CD14-positive monocyte (primary cell): Measurements from ENCODE around the gene CCDC169. TPM values are rescaled to one million over a fixed set of nuclear protein-coding genes. Genes with fewer than 3 reads are reported as not detected.

Experiments used
- DNase-seq, 3 donors: peaks; one replicate each; pipeline ENCODE4 v3.0.0-alpha.2; 2011 to 2022
- H2AFZ ChIP-seq: 2 replicates; pipeline ENCODE4 v1.6.0; 2012; ENCODE audit warnings: mild to moderate bottlenecking, low read depth, low read length, inconsistent platforms; ENCODE audit not compliant: insufficient read depth, poor library complexity, severe bottlenecking
- H3K27ac ChIP-seq, 2 donors: 1 replicate in 1 of 2; 2 replicates in 1 of 2; pipeline ENCODE4 v1.5.1; 2012 to 2013; ENCODE audit warnings: low read length in 2 of 2, control low read depth in 1 of 2, inconsistent platforms in 1 of 2, low read depth in 1 of 2, mild to moderate bottlenecking in 1 of 2
- H3K27me3 ChIP-seq, 2 donors: one replicate each; pipeline versions ENCODE4 v1.6.0 to v1.6.1; 2011 to 2013; ENCODE audit warnings: low read length in 2 of 2; ENCODE audit not compliant: control insufficient read depth in 2 of 2, insufficient read depth in 2 of 2
- H3K36me3 ChIP-seq, 2 donors: replicated peaks in 1 of 2; 1 replicate in 1 of 2; 2 replicates in 1 of 2; pipeline versions ENCODE4 v1.5.1 to v1.6.1; 2012 to 2013; ENCODE audit warnings: low read length in 2 of 2, control low read depth in 1 of 2, inconsistent platforms in 1 of 2, mild to moderate bottlenecking in 1 of 2; ENCODE audit not compliant: insufficient read depth in 2 of 2, control insufficient read depth in 1 of 2
- H3K4me1 ChIP-seq, 2 donors: 1 replicate in 1 of 2; 2 replicates in 1 of 2; pipeline versions ENCODE4 v1.5.1 to v1.6.1; 2012 to 2013; ENCODE audit warnings: low read length in 2 of 2, control low read depth in 1 of 2, inconsistent platforms in 1 of 2, mild to moderate bottlenecking in 1 of 2, moderate library complexity in 1 of 2; ENCODE audit not compliant: insufficient read depth in 2 of 2, control insufficient read depth in 1 of 2
- H3K4me2 ChIP-seq: replicated peaks from 2 replicates; pipeline ENCODE3; 2012; ENCODE audit warnings: low read length, moderate library complexity, mild to moderate bottlenecking; ENCODE audit not compliant: poor library complexity, severe bottlenecking; ENCODE audit errors: extremely low read depth
- H3K4me3 ChIP-seq, 3 experiments: fragments of 200-600 bp in 1 of 3; sonication (generic) in 1 of 3; replicated peaks in 1 of 3; 1 replicate in 2 of 3; 2 replicates in 1 of 3; pipeline ENCODE4 v1.5.1; 2011 to 2013; ENCODE audit warnings: low read length in 3 of 3, mild to moderate bottlenecking in 3 of 3, control low read depth in 2 of 3, low read depth in 2 of 3, inconsistent platforms in 1 of 3, moderate library complexity in 1 of 3
- H3K79me2 ChIP-seq: 2 replicates; pipeline ENCODE4 v1.6.0; 2012; ENCODE audit warnings: mild to moderate bottlenecking, control low read depth, inconsistent platforms, low read length, moderate library complexity; ENCODE audit not compliant: insufficient read depth
- H3K9ac ChIP-seq: 2 replicates; pipeline ENCODE4 v1.6.0; 2017; ENCODE audit warnings: low read length, mild to moderate bottlenecking; ENCODE audit not compliant: insufficient read depth, poor library complexity, severe bottlenecking
- H3K9me3 ChIP-seq, 2 donors: replicated peaks in 1 of 2; 1 replicate in 1 of 2; 2 replicates in 1 of 2; pipeline versions ENCODE4 v1.5.1 to v1.6.1; 2012 to 2013; ENCODE audit warnings: low read length in 2 of 2, control low read depth in 1 of 2; ENCODE audit not compliant: control insufficient read depth in 1 of 2, insufficient read depth in 1 of 2
- H4K20me1 ChIP-seq: 2 replicates; pipeline ENCODE4 v1.6.0; 2012; ENCODE audit warnings: mild to moderate bottlenecking, low read length, control low read depth, moderate library complexity; ENCODE audit not compliant: insufficient read depth
- H3K27ac Mint-ChIP-seq, 7 donors: one replicate each; pipeline ENCODE4 v1.8.0; 2020; ENCODE audit warnings: mild to moderate bottlenecking in 7 of 7, mixed read lengths in 7 of 7, moderate library complexity in 6 of 7, inconsistent platforms in 2 of 7
- H3K27me3 Mint-ChIP-seq, 3 donors: one replicate each; pipeline ENCODE4 v1.8.0; 2021 to 2022; ENCODE audit warnings: low read depth in 3 of 3, mild to moderate bottlenecking in 3 of 3, mixed read lengths in 3 of 3, moderate library complexity in 3 of 3, inconsistent platforms in 1 of 3
- H3K36me3 Mint-ChIP-seq, 2 donors: one replicate each; pipeline ENCODE4 v1.8.0; 2020; ENCODE audit warnings: mixed read lengths in 2 of 2, inconsistent platforms in 1 of 2, mild to moderate bottlenecking in 1 of 2
- H3K4me1 Mint-ChIP-seq: one replicate; pipeline ENCODE4 v1.8.0; 2020; ENCODE audit warnings: mild to moderate bottlenecking, mixed read lengths
- H3K4me3 Mint-ChIP-seq, 2 donors: one replicate each; pipeline ENCODE4 v1.8.0; 2020; ENCODE audit warnings: mild to moderate bottlenecking in 2 of 2, mixed read lengths in 2 of 2, moderate library complexity in 1 of 2
- H3K9me3 Mint-ChIP-seq, 7 donors: one replicate each; pipeline ENCODE4 v1.8.0; 2020 to 2022; ENCODE audit warnings: mixed read lengths in 7 of 7, mild to moderate bottlenecking in 6 of 7, moderate library complexity in 6 of 7, inconsistent platforms in 2 of 7
- CTCF ChIP-seq: fragments of 200-600 bp; IDR thresholded peaks from one replicate; pipeline ENCODE4 v1.8.0; 2022; ENCODE audit warnings: antibody characterized with exemption, mild to moderate bottlenecking
- WGBS: methylation state at CpG from one replicate; pipeline ENCODE4 v1.1.5; 2013; ENCODE audit warnings: missing lambda C conversion rate; ENCODE audit not compliant: insufficient coverage; 5-methylcytosine and 5-hydroxymethylcytosine counted together
- intact Hi-C, 2 donors: fragments of 100-400 bp; cut with micrococcal nuclease; formaldehyde crosslinking; loops; one replicate each; pipeline versions ENCODE4 v1.15.0 to v1.15.1; 2023
- polyA plus RNA-seq, 3 donors: library from polyadenylated mRNA; depleted of rRNA in 1 of 3; unstranded in 2 of 3; stranded (reverse) in 1 of 3; fragments of 300-500 nt in 2 of 3; fragments of >200 nt in 1 of 3; fragmentation: Illumina TruSeq in 2 of 3; gene quantifications; 1 replicate in 2 of 3; 2 replicates in 1 of 3; pipeline ENCODE4 v1.2.3, GENCODE V29; 2012 to 2021

Gene CCDC169
- polyA plus RNA-seq, 3 donors, result 0.03 TPM; not detected in 2

GRCh38 chr13:36261976-36262375, 35.6 kb downstream of the CCDC169 start:
- peaks cover 0 to 8% of the 10 kb centered on the region in 2 donors for H3K9me3 ChIP-seq
- Mint-ChIP-seq H3K4me1 (no peaks in the 10 kb centered on the region), H3K36me3 (no peaks in the 10 kb centered on the region), H3K27ac (no peak overlapping the region), H3K4me3 (no peak overlapping the region), H3K27me3 (peaks cover 0 to 1% (median 0%) of the 10 kb centered on the region in 3 donors), H3K9me3 (peaks cover 0 to 8% (median 3%) of the 10 kb centered on the region in 7 donors)
- no peak overlapping the region for H3K9ac ChIP-seq
- H3K4me2 ChIP-seq, result no peak overlapping the region
- DNase-seq, result no peak
- no peaks in the 10 kb centered on the region for H4K20me1 ChIP-seq
- no peak for TF ChIP-seq CTCF
- no peaks in the 10 kb centered on the region for H3K27me3 ChIP-seq
- H3K4me3 ChIP-seq, result no peak overlapping the region
- H2AFZ ChIP-seq, result no peak overlapping the region
- no peak overlapping the region for H3K27ac ChIP-seq
- intact Hi-C loops, result no loop called here
- H3K36me3 ChIP-seq, result no peaks in the 10 kb centered on the region
- no peaks in the 10 kb centered on the region for H3K79me2 ChIP-seq
- no peaks in the 10 kb centered on the region for H3K4me1 ChIP-seq

- Mint-ChIP-seq H3K4me1 (no peaks in the 10 kb centered on the region), H3K9me3 (peaks cover 0 to 8% (median 3%) of the 10 kb centered on the region in 7 donors), H3K27ac (no peak overlapping the region), H3K27me3 (peaks cover 0 to 1% (median 0%) of the 10 kb centered on the region in 3 donors), H3K36me3 (no peaks in the 10 kb centered on the region), H3K4me3 (no peak overlapping the region)
- Histone ChIP-seq H3K9me3 (peaks cover 0 to 8% of the 10 kb centered on the region in 2 donors), H4K20me1 (no peaks in the 10 kb centered on the region), H3K4me1 (no peaks in the 10 kb centered on the region), H3K79me2 (no peaks in the 10 kb centered on the region), H3K4me2 (no peak overlapping the region), H3K36me3 (no peaks in the 10 kb centered on the region), H3K9ac (no peak overlapping the region), H3K27me3 (no peaks in the 10 kb centered on the region), H3K4me3 (no peak overlapping the region), H2AFZ (no peak overlapping the region), H3K27ac (no peak overlapping the region)
- no peak for DNase-seq
- intact Hi-C loops, result no loop called here
- no peak for TF ChIP-seq CTCF
- WGBS, result 97% methylated on average over 3 of the region's 3 CpGs
Measured at GRCh38 chr13:36261011-36261410, 36.6 kb downstream of the CCDC169 start.
